Measurements from ENCODE around the gene ABHD4.

DNA sequence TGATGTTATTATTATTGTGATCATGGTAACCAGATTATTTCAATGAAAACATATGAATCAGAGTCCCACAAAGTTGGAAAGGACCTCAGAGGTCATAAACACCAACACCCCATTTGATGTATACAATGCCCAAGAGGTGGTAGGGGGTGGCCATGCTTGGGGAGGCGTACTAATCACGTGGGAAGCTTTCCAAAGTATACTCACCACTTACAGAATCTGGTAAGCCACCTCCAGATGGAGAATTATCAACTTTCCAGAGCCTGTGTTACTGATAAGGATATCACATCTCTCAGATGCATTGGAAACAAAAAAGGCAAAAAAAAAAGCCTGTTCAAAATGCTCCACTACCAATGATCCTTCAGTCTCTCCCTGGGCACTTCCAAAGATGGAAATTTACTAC, 17.5 kb upstream of the ABHD4 start:
- TF ChIP-seq, protein P1, sequence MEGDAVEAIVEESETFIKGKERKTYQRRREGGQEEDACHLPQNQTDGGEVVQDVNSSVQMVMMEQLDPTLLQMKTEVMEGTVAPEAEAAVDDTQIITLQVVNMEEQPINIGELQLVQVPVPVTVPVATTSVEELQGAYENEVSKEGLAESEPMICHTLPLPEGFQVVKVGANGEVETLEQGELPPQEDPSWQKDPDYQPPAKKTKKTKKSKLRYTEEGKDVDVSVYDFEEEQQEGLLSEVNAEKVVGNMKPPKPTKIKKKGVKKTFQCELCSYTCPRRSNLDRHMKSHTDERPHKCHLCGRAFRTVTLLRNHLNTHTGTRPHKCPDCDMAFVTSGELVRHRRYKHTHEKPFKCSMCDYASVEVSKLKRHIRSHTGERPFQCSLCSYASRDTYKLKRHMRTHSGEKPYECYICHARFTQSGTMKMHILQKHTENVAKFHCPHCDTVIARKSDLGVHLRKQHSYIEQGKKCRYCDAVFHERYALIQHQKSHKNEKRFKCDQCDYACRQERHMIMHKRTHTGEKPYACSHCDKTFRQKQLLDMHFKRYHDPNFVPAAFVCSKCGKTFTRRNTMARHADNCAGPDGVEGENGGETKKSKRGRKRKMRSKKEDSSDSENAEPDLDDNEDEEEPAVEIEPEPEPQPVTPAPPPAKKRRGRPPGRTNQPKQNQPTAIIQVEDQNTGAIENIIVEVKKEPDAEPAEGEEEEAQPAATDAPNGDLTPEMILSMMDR (IDR thresholded peaks at IDR 0.05): no peak
- no peak for TF ChIP-seq POLR2A (IDR thresholded peaks at IDR 0.05)
